MCF 10A (cell line): ENCODE measurements around the gene PRKG1. TPM values are rescaled to one million over a fixed set of nuclear protein-coding genes. Genes with fewer than 3 reads are reported as not detected.

Experiments used
- BruUV-seq: library from RNA; stranded (reverse); fragments of 400-500 nt; replicated peaks from 2 replicates; lab custom pipeline; 2021; lab: Mats Ljungman, UMichigan
- CTCF ChIA-PET: fragments of 300-600 bp; sonication (Branson Sonifier 250); formaldehyde crosslinking; extraction: SDS; loops from one replicate; lab custom pipeline; 2021; ENCODE audit warnings: antibody characterized with exemption, inconsistent platforms; lab: Yijun Ruan, JAX
- POLR2A ChIA-PET: fragments of 300-600, 350-650 bp; sonication (Branson Sonifier 250); formaldehyde crosslinking; extraction: SDS; loops from one replicate; lab custom pipeline; 2020; ENCODE audit warnings: antibody characterized with exemption, inconsistent platforms; lab: Yijun Ruan, JAX
- DNase-seq: peaks from one replicate; pipeline ENCODE4 v3.0.0-alpha.2; 2018; ENCODE audit not compliant: unreplicated experiment
- H3K27ac Mint-ChIP-seq: one replicate; pipeline ENCODE4 v1.8.0; 2022; ENCODE audit warnings: mild to moderate bottlenecking, low read depth, mixed read lengths; ENCODE audit not compliant: unreplicated experiment
- H3K27me3 Mint-ChIP-seq: one replicate; pipeline ENCODE4 v1.8.0; 2022; ENCODE audit warnings: mixed read lengths; ENCODE audit not compliant: insufficient read depth, unreplicated experiment
- H3K36me3 Mint-ChIP-seq: one replicate; pipeline ENCODE4 v1.8.0; 2022; ENCODE audit warnings: mild to moderate bottlenecking, moderate library complexity, mixed read lengths; ENCODE audit not compliant: insufficient read depth, unreplicated experiment
- H3K4me1 Mint-ChIP-seq: one replicate; pipeline ENCODE4 v1.8.0; 2022; ENCODE audit warnings: mixed read lengths; ENCODE audit not compliant: insufficient read depth, unreplicated experiment
- H3K4me3 Mint-ChIP-seq: one replicate; pipeline ENCODE4 v1.8.0; 2022; ENCODE audit warnings: mild to moderate bottlenecking, moderate library complexity, mixed read lengths; ENCODE audit not compliant: unreplicated experiment
- H3K9me3 Mint-ChIP-seq: one replicate; pipeline ENCODE4 v1.8.0; 2022; ENCODE audit warnings: mixed read lengths; ENCODE audit not compliant: unreplicated experiment
- intact Hi-C: fragments of 100-400 bp; cut with micrococcal nuclease; formaldehyde crosslinking; loops from 2 replicates; pipeline ENCODE4 v1.14.1; 2022
- total RNA-seq: library from RNA; stranded (reverse); gene quantifications from 2 replicates; pipeline ENCODE4 v1.2.3, GENCODE V29; 2022
- TF ChIP-seq, protein P1 (sequence below): fragments of 200-600 bp; IDR thresholded peaks from one replicate; pipeline ENCODE4 v1.8.0; 2022; ENCODE audit warnings: antibody characterized with exemption, mild to moderate bottlenecking; ENCODE audit not compliant: unreplicated experiment

Gene PRKG1
- total RNA-seq, 1 experiment from 2014 or later, result 0.09 TPM

DNA sequence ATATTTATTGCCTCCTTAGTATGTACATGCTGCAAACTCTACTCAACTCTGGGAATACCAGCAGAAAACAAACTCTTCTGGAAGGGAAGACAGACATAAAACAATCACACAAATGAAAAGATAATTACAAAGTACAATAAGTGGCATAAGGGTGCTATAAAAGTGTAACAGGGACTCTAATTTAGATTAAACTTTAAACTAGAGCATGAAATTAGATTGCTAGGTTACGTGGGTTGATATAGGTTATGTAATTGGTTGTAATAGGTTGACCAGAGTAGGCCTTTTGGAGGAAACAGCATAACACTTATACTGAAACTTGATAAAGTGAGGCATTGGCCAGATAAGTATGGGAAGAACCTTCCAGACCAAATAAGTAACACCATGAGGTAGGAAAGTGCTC, 1213.6 kb downstream of the PRKG1 start:
- Mint-ChIP-seq H3K36me3 (no peaks in the 10 kb centered on the region), H3K27ac (no peak overlapping the region), H3K9me3 (no peaks in the 10 kb centered on the region), H3K27me3 (no peaks in the 10 kb centered on the region), H3K4me1 (no peaks in the 10 kb centered on the region), H3K4me3 (no peak overlapping the region)
- TF ChIP-seq, protein P1, sequence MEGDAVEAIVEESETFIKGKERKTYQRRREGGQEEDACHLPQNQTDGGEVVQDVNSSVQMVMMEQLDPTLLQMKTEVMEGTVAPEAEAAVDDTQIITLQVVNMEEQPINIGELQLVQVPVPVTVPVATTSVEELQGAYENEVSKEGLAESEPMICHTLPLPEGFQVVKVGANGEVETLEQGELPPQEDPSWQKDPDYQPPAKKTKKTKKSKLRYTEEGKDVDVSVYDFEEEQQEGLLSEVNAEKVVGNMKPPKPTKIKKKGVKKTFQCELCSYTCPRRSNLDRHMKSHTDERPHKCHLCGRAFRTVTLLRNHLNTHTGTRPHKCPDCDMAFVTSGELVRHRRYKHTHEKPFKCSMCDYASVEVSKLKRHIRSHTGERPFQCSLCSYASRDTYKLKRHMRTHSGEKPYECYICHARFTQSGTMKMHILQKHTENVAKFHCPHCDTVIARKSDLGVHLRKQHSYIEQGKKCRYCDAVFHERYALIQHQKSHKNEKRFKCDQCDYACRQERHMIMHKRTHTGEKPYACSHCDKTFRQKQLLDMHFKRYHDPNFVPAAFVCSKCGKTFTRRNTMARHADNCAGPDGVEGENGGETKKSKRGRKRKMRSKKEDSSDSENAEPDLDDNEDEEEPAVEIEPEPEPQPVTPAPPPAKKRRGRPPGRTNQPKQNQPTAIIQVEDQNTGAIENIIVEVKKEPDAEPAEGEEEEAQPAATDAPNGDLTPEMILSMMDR, result no peak
- intact Hi-C loops, result no loop called here
- DNase-seq, result no peak
- ChIA-PET POLR2A (no interaction called here), CTCF (no interaction called here)
- BruUV-seq, result no TSS peak

DNA sequence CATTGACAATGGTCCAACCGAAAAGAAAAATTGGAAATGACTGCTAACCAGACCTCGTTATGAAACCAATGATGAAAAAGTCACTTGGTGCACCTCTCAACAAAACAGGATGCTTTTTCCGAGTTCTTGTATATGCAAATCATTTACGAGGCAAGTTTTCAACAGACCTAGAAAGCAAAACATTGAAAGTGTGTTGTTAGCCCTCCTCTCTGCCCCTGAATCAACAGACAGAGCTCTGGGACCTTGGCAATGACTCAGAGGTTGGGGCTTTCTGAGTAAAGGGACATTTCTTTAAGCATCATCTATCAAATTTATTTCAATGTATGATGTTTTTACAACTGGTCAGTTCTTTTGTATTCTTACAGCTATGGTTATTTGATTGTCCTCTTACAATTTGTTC, 1223.5 kb downstream of the PRKG1 start:
- no TSS peak for BruUV-seq
- POLR2A ChIA-PET, result no interaction called here

DNA sequence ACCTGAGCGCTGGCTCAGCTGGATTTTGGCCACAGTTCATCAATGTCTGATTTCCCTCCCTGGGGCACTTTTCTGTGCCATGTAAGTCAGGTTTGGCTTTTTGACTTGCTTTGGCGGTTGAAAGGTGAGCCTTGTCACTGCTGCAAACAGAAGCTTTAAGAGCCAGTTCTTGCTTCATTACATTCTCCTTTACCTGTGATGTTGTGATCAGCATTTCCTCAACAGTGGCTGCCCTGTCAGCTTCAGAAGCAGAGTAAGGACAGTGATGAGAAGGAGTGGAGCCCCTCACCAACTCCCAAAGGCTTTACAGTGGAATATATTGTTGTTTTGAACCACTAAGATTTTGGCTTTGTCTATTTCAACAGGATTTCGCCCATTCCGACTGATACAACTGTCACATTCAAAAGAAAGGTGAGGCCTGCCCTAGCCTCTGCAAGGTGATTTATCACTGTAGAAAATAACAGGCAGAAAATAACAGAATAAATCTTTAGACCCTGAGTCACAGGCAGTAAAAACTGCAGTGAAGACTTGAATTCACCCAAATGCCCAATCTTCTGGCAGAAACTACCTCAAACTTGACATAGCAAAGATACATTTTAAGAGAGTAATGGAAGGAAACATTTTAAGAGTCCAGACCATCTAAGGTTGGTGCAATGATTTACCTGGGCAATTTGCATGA, 1226.5 kb downstream of the PRKG1 start:
- Mint-ChIP-seq H3K27ac (no peak overlapping the region), H3K27me3 (no peaks in the 10 kb centered on the region), H3K36me3 (no peaks in the 10 kb centered on the region), H3K4me3 (no peak overlapping the region), H3K9me3 (no peaks in the 10 kb centered on the region), H3K4me1 (no peaks in the 10 kb centered on the region)
- no TSS peak for BruUV-seq
- ChIA-PET POLR2A (no interaction called here), CTCF (no interaction called here)
- intact Hi-C loops, result no loop called here
- no peak for DNase-seq
- TF ChIP-seq, protein P1, result no peak

More for the DNA sequence above, 1223.5 kb downstream of the PRKG1 start:
- Mint-ChIP-seq H3K4me1 (no peaks in the 10 kb centered on the region), H3K9me3 (no peaks in the 10 kb centered on the region), H3K27ac (no peak overlapping the region), H3K27me3 (no peaks in the 10 kb centered on the region), H3K4me3 (no peak overlapping the region), H3K36me3 (no peaks in the 10 kb centered on the region)
- CTCF ChIA-PET, result interaction anchor here (0.5 to 1.1 kb wide), 2 partner anchors 12 to 1092 kb away, joined by 3 to 4 read pairs; no protein-coding TSS in a partner anchor
- TF ChIP-seq, protein P1, result no peak
- intact Hi-C loops, result no loop called here
- DNase-seq, result no peak

DNA sequence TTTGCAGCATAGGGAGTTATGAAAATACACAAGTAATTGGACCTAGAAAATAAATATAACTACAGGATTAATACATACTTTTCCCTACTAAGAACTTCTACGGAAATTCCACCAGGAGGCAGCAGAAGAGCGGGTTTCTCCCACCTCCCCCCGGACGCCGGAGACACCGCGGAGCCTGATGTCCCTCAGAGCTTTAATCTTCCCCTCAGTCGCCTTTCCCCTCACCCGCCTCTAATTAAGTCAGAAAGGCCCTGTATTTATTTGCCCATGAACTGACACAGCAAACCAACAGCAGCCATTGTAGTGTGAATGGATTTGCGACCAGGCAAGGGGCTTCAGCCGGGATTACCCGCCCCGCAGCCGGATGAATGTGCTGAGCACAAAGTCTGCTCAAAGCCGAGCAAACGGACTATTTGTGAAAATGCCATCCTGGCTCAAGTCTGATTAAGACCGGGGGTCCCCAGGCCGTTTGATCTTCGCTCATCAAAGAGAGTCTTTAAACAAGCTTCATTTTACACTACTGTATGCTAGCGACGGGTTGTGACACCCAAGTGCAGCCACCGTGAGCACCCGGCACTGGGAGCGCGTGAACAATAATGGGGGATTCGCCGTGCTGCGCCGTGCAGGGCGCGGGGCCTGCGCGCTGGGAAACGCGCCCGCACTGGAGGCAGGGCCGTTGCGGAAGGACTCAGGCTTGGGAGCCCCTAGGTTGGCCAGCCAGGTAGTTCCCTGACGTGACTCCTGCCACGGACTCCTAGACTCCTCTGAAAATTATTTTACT, 1234.2 kb downstream of the PRKG1 start:
- Mint-ChIP-seq H3K4me1 (peaks cover 12% of the 10 kb centered on the region), H3K27ac (peak overlapping the region; percentile 43), H3K36me3 (no peaks in the 10 kb centered on the region), H3K4me3 (peak overlapping the region; percentile 65), H3K9me3 (no peaks in the 10 kb centered on the region), H3K27me3 (no peaks in the 10 kb centered on the region)
- BruUV-seq, result no TSS peak
- intact Hi-C loops, result loop anchor here (1.0 kb wide), 4 partner anchors 259 to 472 kb away; no protein-coding TSS in a partner anchor
- ChIA-PET CTCF (interaction anchor here (0.5 to 13.2 kb wide), 40 partner anchors 8 to 1361 kb away, joined by 3 to 389 read pairs (median 4); no protein-coding TSS in a partner anchor), POLR2A (interaction anchor here (1.0 to 2.2 kb wide), 5 partner anchors 179 to 259 kb away, joined by 3 to 13 read pairs (median 9); no protein-coding TSS in a partner anchor)
- DNase-seq, result peak; percentile 67
- TF ChIP-seq, protein P1, result peak; percentile 78
